Kidney epithelial cell (primary cell): ENCODE measurements around the gene OTULIN. TPM values are rescaled to one million over a fixed set of nuclear protein-coding genes. Genes with fewer than 3 reads are reported as not detected.

ENCODE experiments used
- DNase-seq: peaks from one replicate; pipeline ENCODE4 v3.0.0-alpha.2; 2010; ENCODE audit warnings: low read depth
- H3K27me3 ChIP-seq: 2 replicates; pipeline ENCODE4 v1.6.0; 2011; ENCODE audit warnings: low read length; ENCODE audit not compliant: control insufficient read depth, insufficient read depth
- H3K36me3 ChIP-seq: 2 replicates; pipeline ENCODE4 v1.5.1; 2011; ENCODE audit warnings: low read length; ENCODE audit not compliant: control insufficient read depth, insufficient read depth
- H3K4me3 ChIP-seq: 2 replicates; pipeline ENCODE4 v1.5.1; 2011; ENCODE audit warnings: low read depth, mild to moderate bottlenecking, control low read depth, low read length
- total RNA-seq: library from RNA; depleted of rRNA; stranded (reverse); fragments of >200 nt; gene quantifications from 2 replicates; pipeline ENCODE4 v1.2.3, GENCODE V29; 2015
- TF ChIP-seq, protein P1 (sequence below): IDR thresholded peaks from 2 replicates; pipeline ENCODE4 v1.5.1; 2011; ENCODE audit warnings: mild to moderate bottlenecking, moderate library complexity, low read length, control low read depth, inconsistent platforms; ENCODE audit not compliant: insufficient read depth, poor library complexity, severe bottlenecking

Gene OTULIN
- total RNA-seq, 1 donor from 2014 or later: 12.0 TPM

DNA sequence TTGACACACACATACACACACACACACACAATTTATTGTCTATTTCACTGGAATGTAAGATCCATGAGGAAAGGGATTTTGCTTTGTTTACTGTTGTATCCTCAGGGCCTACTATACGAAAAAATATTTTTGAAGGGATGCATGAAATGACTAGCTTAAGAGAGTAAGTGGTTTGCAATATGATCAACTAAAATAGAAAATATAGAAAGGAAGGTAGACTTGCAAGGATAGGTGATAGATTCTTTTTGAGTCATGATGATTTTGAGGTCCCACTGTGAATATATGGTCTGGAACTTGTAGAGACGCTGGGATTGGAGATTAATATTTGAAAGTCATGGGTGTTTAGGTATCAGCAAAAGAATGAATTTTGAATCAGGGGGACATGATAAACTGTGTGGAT lies 28.9 kb upstream of the OTULIN start:
- Histone ChIP-seq H3K36me3 (no peaks in the 10 kb centered on the region), H3K27me3 (no peaks in the 10 kb centered on the region), H3K4me3 (no peak overlapping the region)
- no peak for DNase-seq
- TF ChIP-seq, protein P1, sequence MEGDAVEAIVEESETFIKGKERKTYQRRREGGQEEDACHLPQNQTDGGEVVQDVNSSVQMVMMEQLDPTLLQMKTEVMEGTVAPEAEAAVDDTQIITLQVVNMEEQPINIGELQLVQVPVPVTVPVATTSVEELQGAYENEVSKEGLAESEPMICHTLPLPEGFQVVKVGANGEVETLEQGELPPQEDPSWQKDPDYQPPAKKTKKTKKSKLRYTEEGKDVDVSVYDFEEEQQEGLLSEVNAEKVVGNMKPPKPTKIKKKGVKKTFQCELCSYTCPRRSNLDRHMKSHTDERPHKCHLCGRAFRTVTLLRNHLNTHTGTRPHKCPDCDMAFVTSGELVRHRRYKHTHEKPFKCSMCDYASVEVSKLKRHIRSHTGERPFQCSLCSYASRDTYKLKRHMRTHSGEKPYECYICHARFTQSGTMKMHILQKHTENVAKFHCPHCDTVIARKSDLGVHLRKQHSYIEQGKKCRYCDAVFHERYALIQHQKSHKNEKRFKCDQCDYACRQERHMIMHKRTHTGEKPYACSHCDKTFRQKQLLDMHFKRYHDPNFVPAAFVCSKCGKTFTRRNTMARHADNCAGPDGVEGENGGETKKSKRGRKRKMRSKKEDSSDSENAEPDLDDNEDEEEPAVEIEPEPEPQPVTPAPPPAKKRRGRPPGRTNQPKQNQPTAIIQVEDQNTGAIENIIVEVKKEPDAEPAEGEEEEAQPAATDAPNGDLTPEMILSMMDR: no peak

DNA sequence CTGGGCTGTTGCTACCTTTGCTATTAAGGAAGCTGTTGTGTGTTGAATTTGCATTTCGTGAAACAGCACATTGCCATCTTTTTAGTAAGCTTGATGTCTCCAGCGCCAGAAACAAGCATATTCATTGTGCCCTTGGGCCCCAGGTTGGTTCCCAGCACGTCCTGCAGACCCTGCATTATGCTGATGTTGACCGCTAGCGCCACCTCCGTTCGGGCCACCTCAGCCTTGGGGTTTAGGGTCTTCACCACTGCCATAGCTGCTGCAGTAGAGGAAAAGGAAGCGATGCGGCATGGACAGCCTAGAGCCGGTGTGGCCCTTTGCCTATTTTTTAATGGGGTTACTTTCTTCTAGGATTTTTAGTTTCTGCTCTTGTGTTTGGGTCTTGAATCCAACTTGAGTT lies 23.8 kb upstream of the OTULIN start:
- DNase-seq: no peak
- H3K36me3 ChIP-seq: no peaks in the 10 kb centered on the region
- TF ChIP-seq, protein P1: no peak
- no peak overlapping the region for H3K4me3 ChIP-seq
- no peaks in the 10 kb centered on the region for H3K27me3 ChIP-seq

DNA sequence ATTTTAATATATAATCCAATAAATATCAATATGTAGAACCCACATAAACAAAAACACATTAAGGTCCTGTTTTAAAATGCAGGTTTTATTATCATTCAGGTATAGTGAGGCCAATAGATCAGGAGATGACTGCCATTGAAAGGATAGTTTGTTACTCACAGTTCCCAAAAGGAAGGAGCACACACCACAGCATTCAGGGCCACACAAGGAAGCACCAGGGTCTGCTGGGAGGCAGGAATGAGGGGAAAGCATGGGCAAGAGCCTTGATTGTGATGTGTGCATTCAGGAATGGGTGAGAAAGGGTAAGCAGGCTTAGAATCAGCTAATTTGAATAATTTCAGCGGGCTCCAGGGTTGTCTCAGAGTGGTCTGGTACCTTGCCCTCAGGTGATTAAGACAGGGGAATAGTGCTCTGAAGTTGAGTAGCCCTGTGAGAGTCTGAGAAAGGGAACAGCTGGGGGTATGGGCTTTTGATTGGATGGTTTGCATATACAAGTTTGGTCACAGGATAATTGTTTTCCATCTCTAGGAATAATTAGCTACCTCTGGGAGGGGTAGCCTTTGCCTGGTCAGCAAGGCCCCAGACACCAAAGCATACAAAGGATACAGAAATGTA lies 19.8 kb upstream of the OTULIN start:
- Histone ChIP-seq H3K4me3 (no peak overlapping the region), H3K27me3 (peaks cover 6% of the 10 kb centered on the region), H3K36me3 (no peaks in the 10 kb centered on the region)
- TF ChIP-seq, protein P1: no peak
- DNase-seq: no peak

DNA sequence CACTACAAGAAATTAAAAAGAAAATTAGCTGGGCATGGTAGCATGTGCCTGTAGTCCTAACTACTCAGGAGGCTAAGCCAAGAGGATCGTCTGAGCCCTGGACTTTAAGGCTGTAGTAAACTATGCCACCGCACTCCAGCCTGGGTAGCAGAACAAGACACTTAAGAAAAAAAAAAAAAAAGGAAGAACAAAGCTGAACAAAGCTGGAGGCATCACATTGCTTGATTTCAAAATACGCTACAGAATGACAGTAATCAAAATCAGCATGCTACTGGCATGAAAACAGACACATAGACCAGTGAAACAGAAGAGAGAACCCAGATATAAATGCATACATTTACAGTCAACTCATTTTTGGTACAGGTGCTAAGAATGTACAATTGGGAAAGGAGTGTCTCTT lies 14.5 kb upstream of the OTULIN start:
- no peak for DNase-seq
- Histone ChIP-seq H3K27me3 (peaks cover 6% of the 10 kb centered on the region), H3K36me3 (no peaks in the 10 kb centered on the region), H3K4me3 (no peak overlapping the region)
- TF ChIP-seq, protein P1: no peak

DNA sequence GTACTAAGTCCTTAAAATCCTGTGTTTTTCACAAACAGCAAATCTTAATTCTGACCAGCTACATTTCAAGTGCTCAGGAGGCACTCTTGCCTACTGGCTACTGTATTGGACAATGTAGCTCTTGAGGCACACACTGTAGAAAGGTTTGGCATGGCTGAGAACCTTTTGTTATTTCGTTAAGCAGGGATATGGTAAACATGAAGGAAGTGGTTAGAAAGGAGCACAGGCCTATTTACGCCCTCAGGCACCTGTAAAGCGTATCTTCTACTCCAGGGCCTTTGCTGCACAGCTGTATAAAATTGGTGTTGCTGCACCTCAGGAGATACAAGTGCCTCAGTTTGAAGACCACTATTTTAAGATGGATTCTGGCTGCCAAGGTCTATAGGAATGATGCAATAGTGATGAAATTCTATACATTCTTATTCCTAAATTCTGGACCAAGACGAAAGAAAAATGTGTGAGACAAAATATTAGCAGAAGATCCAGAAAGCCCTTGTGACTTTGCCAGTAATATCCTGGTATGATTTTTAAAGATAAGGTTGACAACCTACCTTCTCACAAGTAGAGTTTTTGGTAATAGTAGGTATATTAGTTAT lies 9.3 kb upstream of the OTULIN start:
- Histone ChIP-seq H3K27me3 (no peaks in the 10 kb centered on the region), H3K4me3 (no peak overlapping the region), H3K36me3 (no peaks in the 10 kb centered on the region)
- DNase-seq: no peak
- TF ChIP-seq, protein P1: no peak

DNA sequence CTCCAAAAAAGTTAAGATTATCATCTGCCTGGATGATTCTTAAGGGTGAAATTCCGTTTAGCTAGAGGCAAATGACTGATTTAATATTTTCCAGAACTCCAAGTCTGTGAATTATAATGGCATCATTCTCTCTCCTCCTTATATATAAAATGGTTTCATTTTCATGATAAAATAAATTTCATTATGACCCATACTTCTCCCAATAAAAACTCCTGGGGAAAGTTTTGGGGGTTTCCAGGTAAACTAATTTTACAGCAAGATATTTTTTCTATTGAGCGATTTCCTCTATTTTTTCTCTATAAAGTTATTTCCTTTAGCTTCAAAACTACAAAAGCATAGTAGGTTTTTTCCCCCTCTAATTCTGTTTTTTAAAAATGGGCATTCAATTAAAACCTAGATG lies 7.6 kb upstream of the OTULIN start:
- Histone ChIP-seq H3K36me3 (no peaks in the 10 kb centered on the region), H3K27me3 (no peaks in the 10 kb centered on the region), H3K4me3 (no peak overlapping the region)
- DNase-seq: no peak
- TF ChIP-seq, protein P1: no peak
